Gastrocnemius medialis (tissue), 4 donors: Measurements from ENCODE around the gene SNX30.

Experiments used
- POLR2A ChIP-seq, 2 donors: fragments of 450-650 bp; IDR thresholded peaks; one replicate each; pipeline ENCODE4 v1.6.1; 2017; ENCODE audit warnings: antibody characterized with exemption in 2 of 2, mild to moderate bottlenecking in 2 of 2, moderate library complexity in 2 of 2
- TF ChIP-seq, protein P1 (sequence below), 5 experiments: fragments of 450-650 bp in 3 of 5; fragments of 200-600 bp in 2 of 5; sonication (generic) in 2 of 5; IDR thresholded peaks in 4 of 5; conservative IDR thresholded peaks in 1 of 5; 1 replicate in 4 of 5; 2 replicates in 1 of 5; pipeline ENCODE4 v1.5.1; 2016 to 2019; ENCODE audit warnings: antibody characterized with exemption in 5 of 5, mild to moderate bottlenecking in 3 of 5, moderate library complexity in 3 of 5

DNA sequence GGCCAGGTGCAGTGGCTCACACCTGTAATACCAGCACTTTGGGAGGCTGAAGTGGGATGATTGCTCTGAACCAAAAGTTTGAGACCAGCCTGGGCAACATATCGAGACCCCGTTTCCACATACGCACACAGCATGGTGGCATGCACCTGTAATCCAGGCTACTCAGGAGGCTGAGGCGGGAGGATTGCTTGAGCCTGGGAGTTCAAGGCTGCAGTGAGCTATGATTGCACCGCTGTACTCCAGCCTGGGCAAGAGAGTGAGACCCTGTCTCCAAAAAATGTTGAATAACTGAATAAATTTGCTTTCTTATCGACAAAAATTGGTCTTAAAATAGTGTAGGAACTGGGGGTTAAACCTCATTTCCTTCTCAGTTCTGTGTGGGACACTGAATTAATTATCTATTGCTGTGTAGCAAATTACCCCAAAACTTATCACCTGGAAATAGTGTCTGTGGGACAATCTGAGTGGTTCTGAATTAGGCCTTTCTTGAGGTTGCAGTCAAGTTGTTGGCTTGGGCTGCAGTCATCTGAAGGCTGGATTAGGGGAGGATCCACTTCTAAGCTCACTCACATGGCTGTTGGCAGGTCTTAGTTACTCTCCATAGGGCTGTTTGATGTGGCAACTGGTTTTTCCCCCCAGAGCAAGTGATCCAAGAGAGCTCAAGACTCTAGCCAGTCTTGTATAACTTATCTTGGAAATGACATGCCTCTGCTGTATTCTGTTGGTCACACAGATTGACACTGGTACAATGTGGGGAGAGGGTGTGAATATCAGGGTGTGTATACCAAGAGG is 2.0 kb downstream of the SNX30 start:
- TF ChIP-seq POLR2A (IDR thresholded peaks at IDR 0.05), result no peak
- TF ChIP-seq, protein P1, sequence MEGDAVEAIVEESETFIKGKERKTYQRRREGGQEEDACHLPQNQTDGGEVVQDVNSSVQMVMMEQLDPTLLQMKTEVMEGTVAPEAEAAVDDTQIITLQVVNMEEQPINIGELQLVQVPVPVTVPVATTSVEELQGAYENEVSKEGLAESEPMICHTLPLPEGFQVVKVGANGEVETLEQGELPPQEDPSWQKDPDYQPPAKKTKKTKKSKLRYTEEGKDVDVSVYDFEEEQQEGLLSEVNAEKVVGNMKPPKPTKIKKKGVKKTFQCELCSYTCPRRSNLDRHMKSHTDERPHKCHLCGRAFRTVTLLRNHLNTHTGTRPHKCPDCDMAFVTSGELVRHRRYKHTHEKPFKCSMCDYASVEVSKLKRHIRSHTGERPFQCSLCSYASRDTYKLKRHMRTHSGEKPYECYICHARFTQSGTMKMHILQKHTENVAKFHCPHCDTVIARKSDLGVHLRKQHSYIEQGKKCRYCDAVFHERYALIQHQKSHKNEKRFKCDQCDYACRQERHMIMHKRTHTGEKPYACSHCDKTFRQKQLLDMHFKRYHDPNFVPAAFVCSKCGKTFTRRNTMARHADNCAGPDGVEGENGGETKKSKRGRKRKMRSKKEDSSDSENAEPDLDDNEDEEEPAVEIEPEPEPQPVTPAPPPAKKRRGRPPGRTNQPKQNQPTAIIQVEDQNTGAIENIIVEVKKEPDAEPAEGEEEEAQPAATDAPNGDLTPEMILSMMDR (IDR thresholded peaks at IDR 0.05 in 4 of 5, conservative IDR thresholded peaks at IDR 0.05 in 1 of 5), result no peak
